ENCODE measurements around the gene SLC22A17. TPM values are rescaled to one million over a fixed set of nuclear protein-coding genes. Genes with fewer than 3 reads are reported as not detected.

Gene SLC22A17
- total RNA-seq, 1 donor from 2014 or later: 29.3 TPM

DNA sequence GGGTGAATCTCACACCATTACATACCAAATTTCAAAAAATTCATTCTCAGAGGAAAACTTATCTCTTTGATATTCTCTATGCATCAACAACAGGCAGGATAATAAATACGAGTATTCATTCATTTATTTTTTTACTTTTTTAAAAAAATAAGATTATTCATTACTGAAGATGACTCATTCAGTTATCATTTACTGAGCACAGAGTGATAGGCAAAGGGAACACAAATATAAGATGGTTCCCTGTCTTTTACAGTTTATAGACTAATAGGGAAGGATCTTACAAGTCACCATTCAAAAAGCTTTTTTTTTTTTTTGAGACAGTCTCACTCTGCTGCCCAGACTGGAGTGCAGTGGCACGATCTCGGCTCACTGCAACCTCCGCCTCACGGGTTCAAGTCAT lies 36.4 kb downstream of the SLC22A17 start:
- Histone ChIP-seq H4K20me1 (ENCODE audit: insufficient read depth, low read length) (peaks cover 8% of the 10 kb centered on the region), H3K27ac (ENCODE audit: low read depth, low read length) (no peak overlapping the region), H3K9me3 (ENCODE audit: insufficient read depth, low read depth, low read length) (no peaks in the 10 kb centered on the region), H3K4me3 (ENCODE audit: insufficient read depth, low read depth, low read length) (no peak overlapping the region), H3K36me3 (ENCODE audit: insufficient read depth, low read length) (peaks cover 16% of the 10 kb centered on the region), H3K79me2 (ENCODE audit: insufficient read depth, low read length) (peaks cover 31% of the 10 kb centered on the region), H3K9ac (ENCODE audit: low read length) (no peak overlapping the region), H3K4me2 (ENCODE audit: low read length) (no peak overlapping the region), H3K4me1 (ENCODE audit: insufficient read depth, low read length) (peaks cover 7% of the 10 kb centered on the region), H2AFZ (ENCODE audit: low read depth, low read length) (no peak overlapping the region), H3K27me3 (ENCODE audit: insufficient read depth, low read length) (no peaks in the 10 kb centered on the region)
- DNase-seq (ENCODE audit: low read depth) (no peak), FAIRE-seq (no peak)
- H3K36me3 Mint-ChIP-seq (ENCODE audit: low read depth, unreplicated experiment): peaks cover 8% of the 10 kb centered on the region
- H3K4me3 Mint-ChIP-seq (ENCODE audit: unreplicated experiment): no peak overlapping the region
- H3K9me3 Mint-ChIP-seq (ENCODE audit: unreplicated experiment): no peaks in the 10 kb centered on the region
- H3K27me3 Mint-ChIP-seq (ENCODE audit: low read depth, unreplicated experiment): no peaks in the 10 kb centered on the region
- no peak overlapping the region for H3K27ac Mint-ChIP-seq (ENCODE audit: unreplicated experiment)
- TF ChIP-seq, protein P1, sequence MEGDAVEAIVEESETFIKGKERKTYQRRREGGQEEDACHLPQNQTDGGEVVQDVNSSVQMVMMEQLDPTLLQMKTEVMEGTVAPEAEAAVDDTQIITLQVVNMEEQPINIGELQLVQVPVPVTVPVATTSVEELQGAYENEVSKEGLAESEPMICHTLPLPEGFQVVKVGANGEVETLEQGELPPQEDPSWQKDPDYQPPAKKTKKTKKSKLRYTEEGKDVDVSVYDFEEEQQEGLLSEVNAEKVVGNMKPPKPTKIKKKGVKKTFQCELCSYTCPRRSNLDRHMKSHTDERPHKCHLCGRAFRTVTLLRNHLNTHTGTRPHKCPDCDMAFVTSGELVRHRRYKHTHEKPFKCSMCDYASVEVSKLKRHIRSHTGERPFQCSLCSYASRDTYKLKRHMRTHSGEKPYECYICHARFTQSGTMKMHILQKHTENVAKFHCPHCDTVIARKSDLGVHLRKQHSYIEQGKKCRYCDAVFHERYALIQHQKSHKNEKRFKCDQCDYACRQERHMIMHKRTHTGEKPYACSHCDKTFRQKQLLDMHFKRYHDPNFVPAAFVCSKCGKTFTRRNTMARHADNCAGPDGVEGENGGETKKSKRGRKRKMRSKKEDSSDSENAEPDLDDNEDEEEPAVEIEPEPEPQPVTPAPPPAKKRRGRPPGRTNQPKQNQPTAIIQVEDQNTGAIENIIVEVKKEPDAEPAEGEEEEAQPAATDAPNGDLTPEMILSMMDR (IDR thresholded peaks at IDR 0.05; ENCODE audit: insufficient read depth, low read depth, low read length): no peak
- TF ChIP-seq EZH2 (IDR thresholded peaks at IDR 0.05; ENCODE audit: insufficient read depth, low read length): no peak
- no peaks in the 10 kb centered on the region for H3K4me1 Mint-ChIP-seq (ENCODE audit: low read depth, unreplicated experiment)

DNA sequence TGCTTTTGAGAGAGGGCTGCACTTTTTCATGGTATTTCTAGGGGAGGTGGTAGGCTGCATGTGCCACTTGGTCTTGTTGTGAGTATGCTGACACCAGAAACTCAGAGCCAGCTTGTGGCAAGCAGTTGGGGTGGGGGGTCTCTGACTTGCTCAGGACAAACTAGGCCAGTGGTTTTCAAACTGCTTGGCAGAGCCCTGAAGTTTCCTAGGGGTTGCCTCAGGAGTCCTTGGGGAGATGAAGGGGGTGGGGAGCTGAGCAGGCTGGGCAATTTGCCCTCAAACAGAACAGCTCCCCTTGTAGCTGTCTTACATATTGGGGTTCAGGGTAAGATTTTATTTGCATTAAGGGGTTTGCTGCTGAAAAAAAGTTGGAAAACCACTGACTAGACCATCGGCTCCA lies 42.1 kb downstream of the SLC22A17 start:
- Histone ChIP-seq H3K36me3 (ENCODE audit: insufficient read depth, low read length) (peaks cover 24% of the 10 kb centered on the region), H3K79me2 (ENCODE audit: insufficient read depth, low read length) (peaks cover 73% of the 10 kb centered on the region), H3K9ac (ENCODE audit: low read length) (no peak overlapping the region)

More for the DNA sequence above, 42.1 kb downstream of the SLC22A17 start:
- Histone ChIP-seq H3K9me3 (ENCODE audit: insufficient read depth, low read depth, low read length) (no peaks in the 10 kb centered on the region), H3K4me1 (ENCODE audit: insufficient read depth, low read length) (peaks cover 22% of the 10 kb centered on the region), H2AFZ (ENCODE audit: low read depth, low read length) (no peak overlapping the region), H3K27me3 (ENCODE audit: insufficient read depth, low read length) (no peaks in the 10 kb centered on the region), H3K4me2 (ENCODE audit: low read length) (no peak overlapping the region), H3K27ac (ENCODE audit: low read depth, low read length) (no peak overlapping the region), H3K4me3 (ENCODE audit: insufficient read depth, low read depth, low read length) (no peak overlapping the region), H4K20me1 (ENCODE audit: insufficient read depth, low read length) (peaks cover 41% of the 10 kb centered on the region)
- DNase-seq (ENCODE audit: low read depth) (no peak), FAIRE-seq (no peak)
- Mint-ChIP-seq H3K9me3 (ENCODE audit: unreplicated experiment) (no peaks in the 10 kb centered on the region), H3K36me3 (ENCODE audit: low read depth, unreplicated experiment) (peaks cover 16% of the 10 kb centered on the region), H3K27me3 (ENCODE audit: low read depth, unreplicated experiment) (no peaks in the 10 kb centered on the region), H3K27ac (ENCODE audit: unreplicated experiment) (no peak overlapping the region), H3K4me1 (ENCODE audit: low read depth, unreplicated experiment) (peaks cover 23% of the 10 kb centered on the region), H3K4me3 (ENCODE audit: unreplicated experiment) (no peak overlapping the region)
- TF ChIP-seq, protein P1 (IDR thresholded peaks at IDR 0.05; ENCODE audit: insufficient read depth, low read depth, low read length): no peak
- TF ChIP-seq EZH2 (IDR thresholded peaks at IDR 0.05; ENCODE audit: insufficient read depth, low read length): no peak

All from astrocyte (in vitro differentiated cells and primary cell).